B cell (primary cell): ENCODE data around the gene KNG1.

ENCODE experiments used
- CTCF ChIP-seq: fragments of 200-600 bp; IDR thresholded peaks from one replicate; pipeline ENCODE4 v1.8.0; 2022; ENCODE audit warnings: antibody characterized with exemption, mild to moderate bottlenecking
- EZH2 ChIP-seq: IDR thresholded peaks from 2 replicates; pipeline ENCODE4 v1.6.1; 2012; ENCODE audit warnings: borderline replicate concordance, low read depth, mild to moderate bottlenecking, moderate library complexity, low read length; ENCODE audit not compliant: insufficient read depth, poor library complexity, severe bottlenecking

- TF ChIP-seq CTCF = no peak
- no peak for TF ChIP-seq EZH2
These were observed 58.8 kb downstream of the KNG1 start for GRCh38 chr3:186775999-186776398.
